ENCODE results near the gene LUC7L2.
"Not testable (repeated sequence)": the region's sequence is repeated elsewhere in the genome, so short reads cannot be mapped to it uniquely, and the experiment has no call there.

Gene LUC7L2

DNA sequence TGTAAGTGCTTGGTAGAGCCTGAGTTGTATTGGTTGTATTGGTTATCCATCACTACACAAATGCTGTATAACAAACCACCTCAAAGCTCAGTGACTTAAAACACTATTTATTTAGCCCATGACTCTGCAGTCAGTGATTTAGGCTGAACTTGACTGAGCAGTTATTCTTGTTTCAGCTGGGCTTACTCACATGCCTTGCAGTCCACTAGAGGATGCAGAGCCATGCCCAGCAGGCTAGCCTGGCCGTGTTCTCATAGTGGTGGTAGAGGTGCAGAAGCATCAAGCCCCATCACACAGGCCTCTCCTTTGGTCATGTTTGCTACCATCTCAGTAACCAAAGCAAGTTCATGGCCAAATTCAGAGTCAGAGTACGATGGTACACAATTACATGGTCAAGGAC lies 43.9 kb downstream of the LUC7L2 start:
- Mint-ChIP-seq H3K4me1 (no peaks in the 10 kb centered on the region), H3K4me3 (no peak overlapping the region), H3K9me3 (no peaks in the 10 kb centered on the region), H3K36me3 (ENCODE audit: low read depth) (peaks cover 60% of the 10 kb centered on the region), H3K27ac (no peak overlapping the region), H3K27me3 (no peaks in the 10 kb centered on the region)
- DNase-seq: no peak
- ATAC-seq: no peak

GRCh38 chr7:139407555-139407954 lies 47.9 kb downstream of the LUC7L2 start:
- no peak for ATAC-seq
- H3K27me3 Mint-ChIP-seq: no peaks in the 10 kb centered on the region

GRCh38 chr7:139414743-139415402 lies 55.2 kb downstream of the LUC7L2 start:
- not testable (repeated sequence) for H3K27ac Mint-ChIP-seq, H3K4me3 Mint-ChIP-seq, DNase-seq, H3K9me3 Mint-ChIP-seq, H3K4me1 Mint-ChIP-seq, H3K27me3 Mint-ChIP-seq, ATAC-seq
- H3K36me3 Mint-ChIP-seq (ENCODE audit: low read depth): peaks cover 67% of the 10 kb centered on the region

More at GRCh38 chr7:139407555-139407954, 47.9 kb downstream of the LUC7L2 start:
- Mint-ChIP-seq H3K4me3 (no peak overlapping the region), H3K36me3 (ENCODE audit: low read depth) (peaks cover 62% of the 10 kb centered on the region), H3K27ac (no peak overlapping the region), H3K9me3 (no peaks in the 10 kb centered on the region), H3K4me1 (no peaks in the 10 kb centered on the region)
- DNase-seq: no peak

DNA sequence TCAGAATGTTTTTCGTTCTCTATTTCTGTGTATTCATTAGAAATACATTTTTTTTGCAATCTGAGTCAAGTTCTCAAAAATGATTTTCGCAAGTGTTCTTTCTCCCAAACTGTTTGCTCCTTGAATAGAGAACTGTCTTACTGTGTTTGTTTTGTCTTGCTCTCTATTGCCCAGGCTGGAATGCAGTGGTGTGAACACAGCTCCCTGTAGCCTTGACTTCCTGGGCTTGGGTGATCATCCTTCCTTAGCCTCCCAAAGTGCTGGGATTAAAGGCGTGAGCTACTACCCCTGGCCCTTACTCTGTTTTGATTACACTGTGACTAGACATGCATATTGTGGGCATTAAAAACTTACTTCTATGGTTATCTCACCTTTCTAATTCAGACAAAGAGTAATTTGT lies 56.7 kb downstream of the LUC7L2 start:
- Mint-ChIP-seq H3K27ac (no peak overlapping the region), H3K9me3 (no peaks in the 10 kb centered on the region), H3K4me3 (no peak overlapping the region), H3K36me3 (ENCODE audit: low read depth) (peaks cover 72% of the 10 kb centered on the region), H3K27me3 (no peaks in the 10 kb centered on the region), H3K4me1 (no peaks in the 10 kb centered on the region)
- DNase-seq (no peak), ATAC-seq (no peak)

DNA sequence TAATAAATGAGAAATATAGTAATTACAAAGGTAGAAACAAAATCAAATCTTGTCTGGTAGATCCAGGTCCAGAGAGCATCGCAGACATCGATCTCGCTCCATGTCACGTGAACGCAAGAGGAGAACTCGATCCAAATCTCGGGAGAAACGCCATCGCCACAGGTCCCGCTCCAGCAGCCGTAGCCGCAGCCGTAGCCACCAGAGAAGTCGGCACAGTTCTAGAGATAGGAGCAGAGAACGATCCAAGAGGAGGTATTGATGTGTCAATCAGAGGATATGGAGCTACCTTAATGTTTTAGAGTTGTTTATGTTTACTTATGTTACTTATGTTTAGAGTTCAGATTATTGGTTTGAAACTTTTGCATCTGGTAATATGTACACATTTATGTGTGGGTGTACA lies 57.8 kb downstream of the LUC7L2 start:
- H3K27me3 Mint-ChIP-seq: no peaks in the 10 kb centered on the region
- DNase-seq: no peak
- H3K4me1 Mint-ChIP-seq: no peaks in the 10 kb centered on the region
- H3K36me3 Mint-ChIP-seq (ENCODE audit: low read depth): peaks cover 69% of the 10 kb centered on the region
- H3K9me3 Mint-ChIP-seq: no peaks in the 10 kb centered on the region
- H3K27ac Mint-ChIP-seq: no peak overlapping the region
- no peak for ATAC-seq
- H3K4me3 Mint-ChIP-seq: no peak overlapping the region

DNA sequence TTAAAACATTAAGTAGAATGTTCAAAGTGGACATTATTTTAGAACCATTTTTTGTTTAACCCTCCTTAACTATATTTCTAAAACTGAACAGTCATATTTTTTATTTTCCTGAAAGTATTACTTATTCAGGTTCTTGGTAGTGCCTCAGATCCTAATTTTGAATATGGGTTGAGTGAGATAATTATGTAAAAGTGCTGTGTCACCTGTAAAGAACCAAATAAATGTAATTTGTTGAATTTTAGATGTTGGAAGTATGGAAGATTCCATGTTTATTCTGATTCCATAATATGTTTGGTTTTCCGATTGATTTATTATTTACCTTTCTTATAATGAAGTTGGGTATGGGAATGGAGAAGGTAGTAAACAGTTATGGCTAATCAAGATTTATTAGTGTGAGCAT lies 61.4 kb downstream of the LUC7L2 start:
- DNase-seq: no peak
- no peak for ATAC-seq
- Mint-ChIP-seq H3K4me1 (peaks cover 2% of the 10 kb centered on the region), H3K4me3 (no peak overlapping the region), H3K36me3 (ENCODE audit: low read depth) (peaks cover 65% of the 10 kb centered on the region), H3K27ac (no peak overlapping the region), H3K27me3 (no peaks in the 10 kb centered on the region), H3K9me3 (no peaks in the 10 kb centered on the region)

DNA sequence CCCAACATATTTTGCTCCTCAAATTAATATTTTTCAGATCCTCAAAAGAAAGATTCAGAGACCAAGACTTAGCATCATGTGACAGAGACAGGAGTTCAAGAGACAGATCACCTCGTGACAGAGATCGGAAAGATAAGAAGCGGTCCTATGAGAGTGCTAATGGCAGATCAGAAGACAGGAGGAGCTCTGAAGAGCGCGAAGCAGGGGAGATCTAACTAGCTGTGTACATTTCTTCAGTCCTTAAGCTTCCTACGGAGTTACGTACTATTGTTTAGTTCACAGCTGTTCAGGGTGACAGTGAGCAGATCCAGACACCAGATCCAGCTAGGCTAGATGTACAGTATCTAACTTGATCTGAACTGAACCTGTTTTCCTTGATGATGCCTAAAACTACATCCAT lies 62.4 kb downstream of the LUC7L2 start:
- no peaks in the 10 kb centered on the region for H3K9me3 Mint-ChIP-seq
- H3K4me3 Mint-ChIP-seq: no peak overlapping the region
- DNase-seq: no peak
- no peaks in the 10 kb centered on the region for H3K27me3 Mint-ChIP-seq
- H3K36me3 Mint-ChIP-seq (ENCODE audit: low read depth): peaks cover 57% of the 10 kb centered on the region
- peak overlapping the region; percentile 5 for H3K27ac Mint-ChIP-seq
- peaks cover 2% of the 10 kb centered on the region for H3K4me1 Mint-ChIP-seq
- no peak for ATAC-seq

DNA sequence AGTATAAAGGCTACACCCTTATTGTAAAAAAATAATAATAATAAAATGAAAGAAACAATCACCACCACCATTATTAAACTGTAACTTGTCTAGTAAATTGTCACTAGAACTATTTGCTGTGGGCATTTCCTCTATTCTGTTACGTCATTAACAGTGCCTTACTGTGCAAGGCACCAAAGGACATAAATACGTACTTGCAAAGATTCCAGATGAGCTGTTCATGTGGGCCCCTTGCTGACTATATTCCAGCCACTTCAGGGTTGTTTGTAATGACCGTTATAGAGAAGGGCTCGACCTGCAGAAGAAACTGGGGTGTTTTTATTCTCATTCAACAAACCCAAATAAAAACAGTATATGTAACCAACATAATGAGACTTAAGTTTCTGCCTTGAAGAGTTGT lies 63.4 kb downstream of the LUC7L2 start:
- H3K4me3 Mint-ChIP-seq: no peak overlapping the region
- H3K4me1 Mint-ChIP-seq: peaks cover 2% of the 10 kb centered on the region
- H3K27me3 Mint-ChIP-seq: no peaks in the 10 kb centered on the region
- no peak overlapping the region for H3K27ac Mint-ChIP-seq
- ATAC-seq: no peak
- no peaks in the 10 kb centered on the region for H3K9me3 Mint-ChIP-seq
- peaks cover 56% of the 10 kb centered on the region for H3K36me3 Mint-ChIP-seq (ENCODE audit: low read depth)
- no peak for DNase-seq

- peaks cover 2% of the 10 kb centered on the region for H3K4me1 Mint-ChIP-seq
- no peak for ATAC-seq
Measured at GRCh38 chr7:139424004-139424403, 64.3 kb downstream of the LUC7L2 start.

GRCh38 chr7:139425701-139426100 lies 66.0 kb downstream of the LUC7L2 start:
- not testable (repeated sequence) for H3K4me1 Mint-ChIP-seq, DNase-seq, H3K9me3 Mint-ChIP-seq, ATAC-seq, H3K27me3 Mint-ChIP-seq, H3K4me3 Mint-ChIP-seq, H3K27ac Mint-ChIP-seq
- H3K36me3 Mint-ChIP-seq (ENCODE audit: low read depth): peaks cover 50% of the 10 kb centered on the region

More at GRCh38 chr7:139424004-139424403, 64.3 kb downstream of the LUC7L2 start:
- H3K36me3 Mint-ChIP-seq (ENCODE audit: low read depth): peaks cover 56% of the 10 kb centered on the region
- DNase-seq: no peak
- H3K27ac Mint-ChIP-seq: no peak overlapping the region
- H3K9me3 Mint-ChIP-seq: no peaks in the 10 kb centered on the region
- H3K27me3 Mint-ChIP-seq: no peaks in the 10 kb centered on the region
- H3K4me3 Mint-ChIP-seq: no peak overlapping the region

GRCh38 chr7:139426258-139427028 lies 66.7 kb downstream of the LUC7L2 start:
- Mint-ChIP-seq H3K4me3 (no peak overlapping the region), H3K27ac (no peak overlapping the region), H3K9me3 (no peaks in the 10 kb centered on the region), H3K27me3 (no peaks in the 10 kb centered on the region), H3K4me1 (peaks cover 2% of the 10 kb centered on the region), H3K36me3 (ENCODE audit: low read depth) (peaks cover 46% of the 10 kb centered on the region)
- DNase-seq (no peak), ATAC-seq (no peak)

- peaks cover 2% of the 10 kb centered on the region for H3K4me1 Mint-ChIP-seq
- no peaks in the 10 kb centered on the region for H3K9me3 Mint-ChIP-seq
- no peak overlapping the region for H3K27ac Mint-ChIP-seq
- no peak for ATAC-seq
- no peak overlapping the region for H3K4me3 Mint-ChIP-seq
- peaks cover 43% of the 10 kb centered on the region for H3K36me3 Mint-ChIP-seq (ENCODE audit: low read depth)
- H3K27me3 Mint-ChIP-seq: no peaks in the 10 kb centered on the region
- DNase-seq: no peak
Measured at GRCh38 chr7:139427029-139427420, 67.3 kb downstream of the LUC7L2 start.

GRCh38 chr7:139427788-139428187 lies 68.1 kb downstream of the LUC7L2 start:
- Mint-ChIP-seq H3K4me3 (no peak overlapping the region), H3K27me3 (no peaks in the 10 kb centered on the region), H3K27ac (no peak overlapping the region), H3K4me1 (peaks cover 2% of the 10 kb centered on the region), H3K9me3 (no peaks in the 10 kb centered on the region), H3K36me3 (ENCODE audit: low read depth) (peaks cover 38% of the 10 kb centered on the region)
- ATAC-seq: no peak
- no peak for DNase-seq

- not testable (repeated sequence) for H3K4me1 Mint-ChIP-seq, H3K4me3 Mint-ChIP-seq, DNase-seq, H3K27me3 Mint-ChIP-seq, ATAC-seq, H3K27ac Mint-ChIP-seq, H3K9me3 Mint-ChIP-seq
- peaks cover 24% of the 10 kb centered on the region for H3K36me3 Mint-ChIP-seq (ENCODE audit: low read depth)
Measured at GRCh38 chr7:139429735-139430134, 70.0 kb downstream of the LUC7L2 start.

- no peaks in the 10 kb centered on the region for H3K27me3 Mint-ChIP-seq
- peaks cover 20% of the 10 kb centered on the region for H3K36me3 Mint-ChIP-seq (ENCODE audit: low read depth)
- H3K4me3 Mint-ChIP-seq: no peak overlapping the region
- ATAC-seq (no peak), DNase-seq (no peak)
- H3K9me3 Mint-ChIP-seq: no peaks in the 10 kb centered on the region
- H3K27ac Mint-ChIP-seq: no peak overlapping the region
- H3K4me1 Mint-ChIP-seq: no peaks in the 10 kb centered on the region
Measured at GRCh38 chr7:139430443-139430842, 70.7 kb downstream of the LUC7L2 start.

Measured in activated naive CD8-positive, alpha-beta T cell treated with anti-CD3 and anti-CD28 coated beads, Interleukin-2, amount 50 U/mL, for 24 hours (primary cell).